Measurements from ENCODE around the gene UBA52. TPM values are rescaled to one million over a fixed set of nuclear protein-coding genes. Genes with fewer than 3 reads are reported as not detected.

Gene UBA52
- total RNA-seq, 8 experiments from 2014 or later, result 1,160 to 2,382 (median 1,457) TPM

DNA sequence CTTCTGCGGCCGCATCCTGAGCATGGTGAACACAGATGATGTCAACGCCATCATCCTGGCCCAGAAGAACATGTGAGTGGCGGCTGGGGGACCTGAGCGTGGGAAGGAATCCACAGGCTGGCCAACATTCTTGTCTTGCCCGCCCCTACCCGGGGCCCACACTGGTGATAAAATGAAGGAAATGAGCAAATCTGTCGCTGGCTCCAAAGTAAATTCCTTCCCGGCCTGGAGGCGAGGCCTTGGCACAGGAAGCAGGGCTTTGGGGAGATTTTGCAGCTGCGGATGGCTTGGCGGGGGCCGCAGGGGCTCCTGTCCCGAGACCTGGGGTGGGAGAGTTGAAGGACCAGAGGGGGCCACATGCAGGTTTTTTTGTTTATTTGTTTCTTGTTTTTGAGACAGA is 9.6 kb upstream of the UBA52 start:
- ATAC-seq (replicated peaks in 6 of 8), result no peak
- no peak overlapping the region for H3K4me3 ChIP-seq
- in situ Hi-C loops (cut with MboI; ENCODE audit: low pct_unique_long_range_greater_than_20kb in 2 of 9, low sequenced_read_pairs in 9 of 9, unreplicated experiment in 9 of 9), result no loop called here
- WGBS, 10 experiments, result 58 to 96% (median 93%) methylated on average over 3 to 12 of the region's 14 CpGs; no CpG with 5 or more reads in 7 of the 10 experiments
- H3K27ac ChIP-seq, result no peak overlapping the region
- peaks cover 0 to 5% of the 10 kb centered on the region in 2 donors for H3K4me1 ChIP-seq (replicated peaks in 1 of 2)

DNA sequence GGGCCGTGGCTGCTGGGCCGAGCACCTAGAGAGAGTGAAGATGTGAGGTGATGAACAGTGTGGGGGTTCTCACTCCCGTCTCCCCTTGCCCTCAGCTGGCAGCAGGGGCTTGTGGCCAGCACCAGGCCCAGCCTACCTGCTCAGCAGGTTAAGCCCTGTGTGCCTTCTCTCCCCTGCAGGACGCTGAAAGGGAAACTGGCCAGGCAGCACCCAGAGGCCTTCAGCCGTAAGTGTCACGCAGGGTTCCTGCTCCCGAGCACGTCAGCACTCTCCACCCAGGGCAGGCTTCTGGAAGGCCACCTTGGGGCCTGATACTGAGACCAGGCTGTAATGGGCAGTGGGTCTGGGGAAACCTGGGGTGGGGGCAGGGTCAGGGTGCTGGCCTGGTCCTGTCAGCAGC is 4.7 kb upstream of the UBA52 start:
- in situ Hi-C loops (cut with MboI; ENCODE audit: low pct_unique_long_range_greater_than_20kb in 2 of 9, low sequenced_read_pairs in 9 of 9, unreplicated experiment in 9 of 9), result no loop called here
- no peak overlapping the region for H3K4me3 ChIP-seq
- peaks cover 0 to 2% of the 10 kb centered on the region in 2 donors for H3K4me1 ChIP-seq (replicated peaks in 1 of 2)
- no peak overlapping the region for H3K27ac ChIP-seq
- 90 to 100% (median 97%) methylated on average over 1 to 3 of the region's 8 CpGs; no CpG with 5 or more reads in 6 of the 10 experiments for WGBS, 10 experiments
- ATAC-seq (replicated peaks in 6 of 8), result no peak

DNA sequence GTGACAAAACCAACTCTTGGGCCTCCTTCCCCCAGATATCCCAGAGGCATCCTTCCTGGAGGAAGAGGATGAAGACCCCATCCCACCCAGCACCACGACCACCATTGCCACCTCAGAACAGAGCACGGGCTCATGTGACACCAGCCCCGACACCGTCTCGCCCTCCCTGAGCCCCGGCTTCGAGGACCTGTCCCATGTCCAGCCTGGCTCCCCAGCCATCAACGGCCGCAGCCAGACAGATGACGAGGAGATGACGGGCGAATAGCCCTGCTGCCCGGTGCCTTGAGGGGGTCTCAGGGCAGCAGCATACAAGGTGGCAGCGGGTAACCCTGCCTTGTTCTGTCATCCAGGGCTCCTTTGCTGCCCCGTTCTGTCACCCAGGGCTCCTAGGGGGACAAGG is 3.3 kb upstream of the UBA52 start:
- WGBS, 10 experiments, result 88 to 100% (median 100%) methylated on average over 2 to 6 of the region's 15 CpGs; no CpG with 5 or more reads in 7 of the 10 experiments
- Histone ChIP-seq H3K4me1 (replicated peaks in 1 of 2) (peaks cover 8 to 10% of the 10 kb centered on the region in 2 donors), H3K27ac (no peak overlapping the region), H3K4me3 (no peak overlapping the region)
- in situ Hi-C loops (cut with MboI; ENCODE audit: low pct_unique_long_range_greater_than_20kb in 2 of 9, low sequenced_read_pairs in 9 of 9, unreplicated experiment in 9 of 9), result no loop called here
- no peak for ATAC-seq (replicated peaks in 6 of 8)

DNA sequence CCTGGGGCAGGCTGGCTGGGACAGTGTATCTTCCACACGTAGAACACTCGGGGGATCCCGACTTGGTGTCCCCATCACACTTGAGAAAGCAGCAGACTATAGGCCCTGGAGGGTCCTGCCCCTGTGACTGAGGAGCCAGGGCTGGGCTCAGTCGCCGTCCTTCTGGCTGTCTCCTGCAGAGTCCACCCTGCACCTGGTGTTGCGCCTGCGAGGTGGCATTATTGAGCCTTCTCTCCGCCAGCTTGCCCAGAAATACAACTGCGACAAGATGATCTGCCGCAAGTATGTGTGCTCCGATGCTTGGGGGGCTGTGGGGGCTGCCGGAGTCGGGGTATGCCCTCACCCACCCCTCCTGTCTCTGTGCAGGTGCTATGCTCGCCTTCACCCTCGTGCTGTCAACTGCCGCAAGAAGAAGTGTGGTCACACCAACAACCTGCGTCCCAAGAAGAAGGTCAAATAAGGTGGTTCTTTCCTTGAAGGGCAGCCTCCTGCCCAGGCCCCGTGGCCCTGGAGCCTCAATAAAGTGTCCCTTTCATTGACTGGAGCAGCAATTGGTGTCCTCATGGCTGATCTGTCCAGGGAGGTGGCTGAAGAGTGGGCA is 3.1 kb downstream of the UBA52 start:
- Histone ChIP-seq H3K27ac (no peak overlapping the region), H3K4me1 (replicated peaks in 1 of 2) (peaks cover 8 to 10% of the 10 kb centered on the region in 2 donors), H3K4me3 (no peak overlapping the region)
- 84 to 100% (median 94%) methylated on average over 1 to 8 of the region's 18 CpGs; no CpG with 5 or more reads in 6 of the 10 experiments for WGBS, 10 experiments
- no peak for ATAC-seq (replicated peaks in 6 of 8)
- in situ Hi-C loops (cut with MboI; ENCODE audit: low pct_unique_long_range_greater_than_20kb in 2 of 9, low sequenced_read_pairs in 9 of 9, unreplicated experiment in 9 of 9), result loop anchor here in 5 of 9 experiments (25.0 kb wide), 3 partner anchors 263 to 413 kb away; partner anchors contain the start of gene UPF1 (in 3 of the 5)

- Histone ChIP-seq H3K27ac (no peak overlapping the region), H3K4me3 (no peak overlapping the region), H3K4me1 (replicated peaks in 1 of 2) (peaks cover 8% of the 10 kb centered on the region in 2 donors)
- 77 to 96% (median 93%) methylated on average over 3 to 7 of the region's 8 CpGs; no CpG with 5 or more reads in 5 of the 10 experiments for WGBS, 10 experiments
- no peak for ATAC-seq (replicated peaks in 6 of 8)
- in situ Hi-C loops (cut with MboI; ENCODE audit: low pct_unique_long_range_greater_than_20kb in 2 of 9, low sequenced_read_pairs in 9 of 9, unreplicated experiment in 9 of 9), result loop anchor here in 5 of 9 experiments (25.0 kb wide), 3 partner anchors 261 to 411 kb away; partner anchors contain the start of gene UPF1 (in 3 of the 5)
Measured at GRCh38 chr19:18576383-18576782, 4.7 kb downstream of the UBA52 start.

GRCh38 chr19:18577365-18577914 is 5.8 kb downstream of the UBA52 start:
- peak in 2 of 8 experiments; percentile 14 to 20 for ATAC-seq (replicated peaks in 6 of 8)
- 60 to 100% (median 88%) methylated on average over 1 to 14 of the region's 21 CpGs for WGBS, 10 experiments
- Histone ChIP-seq H3K4me1 (replicated peaks in 1 of 2) (peaks cover 8% of the 10 kb centered on the region in 2 donors), H3K4me3 (no peak overlapping the region), H3K27ac (no peak overlapping the region)
- in situ Hi-C loops (cut with MboI; ENCODE audit: low pct_unique_long_range_greater_than_20kb in 2 of 9, low sequenced_read_pairs in 9 of 9, unreplicated experiment in 9 of 9), result loop anchor here in 5 of 9 experiments (25.0 kb wide), 3 partner anchors 260 to 410 kb away; partner anchors contain the start of gene UPF1 (in 3 of the 5)

GRCh38 chr19:18580311-18580710 is 8.7 kb downstream of the UBA52 start:
- ATAC-seq (replicated peaks in 6 of 8), result peak in 1 of 8 experiments; percentile 9
- Histone ChIP-seq H3K27ac (no peak overlapping the region), H3K4me1 (replicated peaks in 1 of 2) (no peaks in the 10 kb centered on the region), H3K4me3 (no peak overlapping the region)
- WGBS, 10 experiments, result 38 to 100% (median 61%) methylated on average over 1 to 7 of the region's 7 CpGs; no CpG with 5 or more reads in 1 of the 10 experiments
- in situ Hi-C loops (cut with MboI; ENCODE audit: low pct_unique_long_range_greater_than_20kb in 2 of 9, low sequenced_read_pairs in 9 of 9, unreplicated experiment in 9 of 9), result loop anchor here in 5 of 9 experiments (25.0 kb wide), 3 partner anchors 257 to 407 kb away; partner anchors contain the start of gene UPF1 (in 3 of the 5)

GRCh38 chr19:18586306-18586705 is 14.6 kb downstream of the UBA52 start:
- ATAC-seq (replicated peaks in 6 of 8), result no peak
- WGBS, 10 experiments, result 30 to 100% (median 80%) methylated on average over 1 to 2 of the region's 2 CpGs; no CpG with 5 or more reads in 5 of the 10 experiments
- in situ Hi-C loops (cut with MboI; ENCODE audit: low pct_unique_long_range_greater_than_20kb in 2 of 9, low sequenced_read_pairs in 9 of 9, unreplicated experiment in 9 of 9), result loop anchor here in 5 of 9 experiments (25.0 kb wide), 3 partner anchors 251 to 401 kb away; partner anchors contain the start of gene UPF1 (in 3 of the 5)
- Histone ChIP-seq H3K4me3 (no peak overlapping the region), H3K4me1 (replicated peaks in 1 of 2) (peaks cover 0 to 3% of the 10 kb centered on the region in 2 donors), H3K27ac (no peak overlapping the region)

GRCh38 chr19:18587561-18587960 is 15.9 kb downstream of the UBA52 start:
- H3K27ac ChIP-seq, result no peak overlapping the region
- in situ Hi-C loops (cut with MboI; ENCODE audit: low pct_unique_long_range_greater_than_20kb in 2 of 9, low sequenced_read_pairs in 9 of 9, unreplicated experiment in 9 of 9), result loop anchor here in 5 of 9 experiments (25.0 kb wide), 3 partner anchors 250 to 400 kb away; partner anchors contain the start of gene UPF1 (in 3 of the 5)
- WGBS, 10 experiments, result 80 to 100% (median 94%) methylated on average over 2 to 9 of the region's 12 CpGs; no CpG with 5 or more reads in 1 of the 10 experiments

GRCh38 chr19:18587962-18588610 is 16.4 kb downstream of the UBA52 start:
- H3K4me1 ChIP-seq (replicated peaks in 1 of 2), result peaks cover 0 to 3% of the 10 kb centered on the region in 2 donors
- in situ Hi-C loops (cut with MboI; ENCODE audit: low pct_unique_long_range_greater_than_20kb in 2 of 9, low sequenced_read_pairs in 9 of 9, unreplicated experiment in 9 of 9), result loop anchor here in 5 of 9 experiments (25.0 kb wide), 3 partner anchors 249 to 399 kb away; partner anchors contain the start of gene UPF1 (in 3 of the 5)
- peak overlapping the region; percentile 87 to 88 for H3K27ac ChIP-seq
- peak overlapping the region; percentile 78 to 96 (median 90) for H3K4me3 ChIP-seq
- 4 to 80% (median 43%) methylated on average over 1 to 14 of the region's 16 CpGs; no CpG with 5 or more reads in 2 of the 10 experiments for WGBS, 10 experiments
- peak in 2 of 8 experiments; percentile 1 to 2 for ATAC-seq (replicated peaks in 6 of 8)

More at GRCh38 chr19:18587561-18587960, 15.9 kb downstream of the UBA52 start:
- Histone ChIP-seq H3K4me3 (no peak overlapping the region), H3K4me1 (replicated peaks in 1 of 2) (peaks cover 0 to 3% of the 10 kb centered on the region in 2 donors)
- no peak for ATAC-seq (replicated peaks in 6 of 8)

DNA sequence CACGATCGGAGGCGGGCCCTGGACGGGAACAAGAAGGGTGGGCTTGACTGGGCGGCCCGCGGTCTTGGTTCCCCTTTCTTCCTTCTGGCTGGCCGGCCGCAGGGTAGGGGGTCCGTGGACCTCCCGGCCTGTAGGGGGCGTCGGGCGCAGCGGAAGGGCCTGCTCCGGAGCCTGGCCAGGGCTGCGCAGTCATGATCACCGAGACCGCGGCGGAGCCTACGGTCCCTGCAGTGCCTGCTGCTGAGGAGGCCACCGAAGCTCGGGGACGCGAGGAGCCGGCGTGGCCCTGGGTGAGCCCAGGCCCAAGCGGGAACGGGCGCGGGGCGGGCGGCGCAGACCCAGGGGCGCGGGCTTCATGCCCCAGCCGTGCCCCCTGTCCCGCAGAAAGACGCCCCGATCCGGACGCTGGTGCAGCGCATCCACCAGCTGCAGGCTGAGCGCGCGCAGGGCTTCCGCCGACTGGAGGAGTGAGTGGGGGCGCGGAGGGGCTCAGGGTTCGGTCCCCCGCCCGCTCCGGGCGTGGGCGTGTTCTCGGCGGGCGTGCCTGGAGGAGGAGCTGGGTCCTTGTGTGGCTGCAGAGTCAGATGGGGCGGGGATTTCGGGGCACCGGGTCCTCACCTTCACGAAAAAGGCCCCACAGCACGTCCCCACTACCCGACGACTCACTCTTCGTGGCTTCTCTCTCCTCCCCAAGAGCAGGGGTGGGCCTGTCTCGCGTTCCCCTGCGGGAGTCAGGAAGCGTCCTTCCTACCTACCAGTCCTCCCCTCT is 17.1 kb downstream of the UBA52 start, which contains the start of gene REX1BD:
REX1BD (plus strand) TSS at position 188 of the 769 bp plus-strand sequence; CDS start at position 192, 4 bp downstream.
- Histone ChIP-seq H3K4me1 (replicated peaks in 1 of 2) (peaks cover 3% of the 10 kb centered on the region in 2 donors), H3K27ac (peak within 1 kb of the TSS; percentile 87 to 88), H3K4me3 (peak within 1 kb of the TSS; percentile 78 to 96 (median 90))
- in situ Hi-C loops (cut with MboI; ENCODE audit: low pct_unique_long_range_greater_than_20kb in 2 of 9, low sequenced_read_pairs in 9 of 9, unreplicated experiment in 9 of 9), result loop anchor here in 5 of 9 experiments (25.0 kb wide), 3 partner anchors 249 to 399 kb away; partner anchors contain the start of gene UPF1 (in 3 of the 5)
- WGBS, 10 experiments, result 0% methylated on average over 2 to 8 of the region's 72 CpGs; no CpG with 5 or more reads in 6 of the 10 experiments
- peak; percentile 57 to 87 (median 66) for ATAC-seq (replicated peaks in 6 of 8)
